Uterus (tissue), 2 donors: ENCODE data around the gene LRRC26.

Experiments
- CTCF ChIP-seq, 4 experiments: fragments of 200-600 bp in 2 of 4; fragments of 450-650 bp in 2 of 4; sonication (generic) in 2 of 4; IDR thresholded peaks; one replicate each; pipeline ENCODE4 v1.5.1; 2016 to 2019; ENCODE audit warnings: antibody characterized with exemption in 4 of 4, mild to moderate bottlenecking in 2 of 4, moderate library complexity in 1 of 4
- POLR2A ChIP-seq, 2 donors: fragments of 450-650 bp; IDR thresholded peaks; one replicate each; pipeline ENCODE4 v1.6.1; 2016; ENCODE audit warnings: antibody characterized with exemption in 2 of 2, mild to moderate bottlenecking in 1 of 2, moderate library complexity in 1 of 2

- TF ChIP-seq POLR2A (IDR thresholded peaks at IDR 0.05) = no peak
- no peak for TF ChIP-seq CTCF (IDR thresholded peaks at IDR 0.05)
Measured at GRCh38 chr9:137171149-137171900, 1.5 kb upstream of the LRRC26 start.
